Neutrophil (primary cell): Measurements from ENCODE around the gene ZBED3.

Source experiments
- H3K27ac ChIP-seq: fragments of 200-600 bp; sonication (generic); 2 replicates; pipeline ENCODE4 v1.5.1; 2016; ENCODE audit warnings: mild to moderate bottlenecking, moderate library complexity
- H3K27me3 ChIP-seq: fragments of 200-600 bp; sonication (generic); 2 replicates; pipeline ENCODE4 v1.6.0; 2016; ENCODE audit warnings: mild to moderate bottlenecking
- H3K36me3 ChIP-seq: fragments of 200-600 bp; sonication (generic); 2 replicates; pipeline ENCODE4 v1.5.1; 2017
- H3K4me1 ChIP-seq, 2 experiments: fragments of 200-600 bp in 1 of 2; sonication (generic) in 1 of 2; 1 replicate in 1 of 2; 2 replicates in 1 of 2; pipeline versions ENCODE4 v1.5.1 to v1.6.1; 2013 to 2016; ENCODE audit warnings: low read depth in 1 of 2, low read length in 1 of 2, mild to moderate bottlenecking in 1 of 2, moderate library complexity in 1 of 2; ENCODE audit not compliant: control insufficient read depth in 1 of 2, insufficient read depth in 1 of 2
- H3K4me3 ChIP-seq, 2 experiments: fragments of 200-600 bp in 1 of 2; sonication (generic) in 1 of 2; 1 replicate in 1 of 2; 2 replicates in 1 of 2; pipeline ENCODE4 v1.5.1; 2013 to 2016; ENCODE audit warnings: low read depth in 1 of 2, low read length in 1 of 2, mild to moderate bottlenecking in 1 of 2, moderate library complexity in 1 of 2
- H3K9me3 ChIP-seq: fragments of 200-600 bp; sonication (generic); 2 replicates; pipeline ENCODE4 v1.5.1; 2016
- TF ChIP-seq, protein P1 (sequence below): fragments of 200-600 bp; sonication (generic); IDR thresholded peaks from 2 replicates; pipeline ENCODE4 v1.5.1; 2016; ENCODE audit warnings: antibody characterized with exemption

ZBED3 gene

DNA sequence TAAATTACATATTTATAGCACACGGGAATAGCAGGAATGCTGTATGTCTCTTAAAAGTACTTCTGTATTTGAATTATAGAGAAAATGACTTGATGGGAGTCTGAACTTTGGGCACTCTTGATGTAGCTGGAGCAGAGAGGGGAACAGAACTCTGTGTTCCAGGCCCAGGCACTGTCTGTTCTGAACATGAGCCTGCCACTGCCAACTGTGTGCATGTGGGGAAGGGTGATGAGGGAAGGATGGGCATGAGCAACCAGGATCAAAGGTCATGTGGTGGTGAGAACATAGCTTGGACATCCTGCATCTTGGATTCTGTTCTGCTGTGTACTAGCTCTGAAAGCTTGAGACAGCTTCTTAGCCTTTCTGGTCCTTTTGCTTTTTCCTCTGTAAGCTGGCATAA lies 16.4 kb upstream of the ZBED3 start:
- H3K27me3 ChIP-seq = no peaks in the 10 kb centered on the region
- no peaks in the 10 kb centered on the region for H3K9me3 ChIP-seq
- H3K4me1 ChIP-seq = no peaks in the 10 kb centered on the region
- no peak overlapping the region for H3K4me3 ChIP-seq
- no peaks in the 10 kb centered on the region for H3K36me3 ChIP-seq
- TF ChIP-seq, protein P1, sequence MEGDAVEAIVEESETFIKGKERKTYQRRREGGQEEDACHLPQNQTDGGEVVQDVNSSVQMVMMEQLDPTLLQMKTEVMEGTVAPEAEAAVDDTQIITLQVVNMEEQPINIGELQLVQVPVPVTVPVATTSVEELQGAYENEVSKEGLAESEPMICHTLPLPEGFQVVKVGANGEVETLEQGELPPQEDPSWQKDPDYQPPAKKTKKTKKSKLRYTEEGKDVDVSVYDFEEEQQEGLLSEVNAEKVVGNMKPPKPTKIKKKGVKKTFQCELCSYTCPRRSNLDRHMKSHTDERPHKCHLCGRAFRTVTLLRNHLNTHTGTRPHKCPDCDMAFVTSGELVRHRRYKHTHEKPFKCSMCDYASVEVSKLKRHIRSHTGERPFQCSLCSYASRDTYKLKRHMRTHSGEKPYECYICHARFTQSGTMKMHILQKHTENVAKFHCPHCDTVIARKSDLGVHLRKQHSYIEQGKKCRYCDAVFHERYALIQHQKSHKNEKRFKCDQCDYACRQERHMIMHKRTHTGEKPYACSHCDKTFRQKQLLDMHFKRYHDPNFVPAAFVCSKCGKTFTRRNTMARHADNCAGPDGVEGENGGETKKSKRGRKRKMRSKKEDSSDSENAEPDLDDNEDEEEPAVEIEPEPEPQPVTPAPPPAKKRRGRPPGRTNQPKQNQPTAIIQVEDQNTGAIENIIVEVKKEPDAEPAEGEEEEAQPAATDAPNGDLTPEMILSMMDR = no peak
- H3K27ac ChIP-seq = no peak overlapping the region

DNA sequence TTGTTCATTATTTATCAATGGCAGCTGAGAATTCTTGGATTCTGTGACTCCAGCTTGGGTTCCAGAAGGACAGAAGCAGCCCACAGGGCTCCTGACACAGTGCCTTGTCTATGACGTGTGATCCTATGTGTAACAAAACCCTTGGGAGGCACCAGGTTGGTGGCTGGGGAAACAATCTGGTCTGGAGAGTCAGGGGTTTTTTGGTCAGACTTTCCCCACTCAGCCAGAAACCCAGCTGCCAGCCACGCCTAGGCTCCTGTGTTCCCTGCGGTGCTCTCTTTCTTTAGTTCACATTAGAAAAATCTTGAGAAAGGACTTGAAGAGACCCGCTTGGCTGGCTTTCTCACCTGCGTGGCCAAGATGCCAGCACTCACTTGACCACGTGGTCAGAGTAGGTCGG lies 15.5 kb upstream of the ZBED3 start:
- Histone ChIP-seq H3K36me3 (no peaks in the 10 kb centered on the region), H3K4me1 (no peaks in the 10 kb centered on the region), H3K9me3 (no peaks in the 10 kb centered on the region), H3K27ac (no peak overlapping the region), H3K27me3 (no peaks in the 10 kb centered on the region), H3K4me3 (no peak overlapping the region)
- TF ChIP-seq, protein P1 = no peak

GRCh38 chr5:77101298-77101697 lies 14.2 kb upstream of the ZBED3 start:
- no peaks in the 10 kb centered on the region for H3K9me3 ChIP-seq
- no peaks in the 10 kb centered on the region for H3K4me1 ChIP-seq
- no peak overlapping the region for H3K27ac ChIP-seq
- no peaks in the 10 kb centered on the region for H3K36me3 ChIP-seq
- no peak overlapping the region for H3K4me3 ChIP-seq
- no peaks in the 10 kb centered on the region for H3K27me3 ChIP-seq
- TF ChIP-seq, protein P1 = no peak

DNA sequence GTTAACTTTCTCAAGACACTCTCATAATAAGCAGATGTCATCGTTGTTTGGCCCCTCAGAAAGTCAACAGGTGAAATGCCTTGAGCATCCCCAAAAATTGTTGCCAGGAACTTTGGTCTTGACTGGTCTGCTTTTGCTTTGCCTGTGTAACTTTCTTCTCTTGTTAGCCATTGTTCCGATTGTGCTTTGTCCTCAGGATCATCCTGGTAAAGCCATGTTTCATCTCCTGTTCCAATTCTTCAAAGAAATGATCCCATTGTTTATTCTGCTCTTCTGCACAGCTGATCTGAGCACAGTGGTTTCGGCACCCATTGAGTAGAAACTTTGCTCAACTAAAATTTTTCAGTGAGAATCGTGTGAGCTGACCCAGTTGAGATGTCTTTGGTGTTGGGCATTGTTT lies 8.1 kb upstream of the ZBED3 start:
- Histone ChIP-seq H3K36me3 (no peaks in the 10 kb centered on the region), H3K27ac (no peak overlapping the region), H3K4me1 (no peaks in the 10 kb centered on the region), H3K9me3 (no peaks in the 10 kb centered on the region), H3K4me3 (no peak overlapping the region), H3K27me3 (no peaks in the 10 kb centered on the region)
- TF ChIP-seq, protein P1 = no peak

DNA sequence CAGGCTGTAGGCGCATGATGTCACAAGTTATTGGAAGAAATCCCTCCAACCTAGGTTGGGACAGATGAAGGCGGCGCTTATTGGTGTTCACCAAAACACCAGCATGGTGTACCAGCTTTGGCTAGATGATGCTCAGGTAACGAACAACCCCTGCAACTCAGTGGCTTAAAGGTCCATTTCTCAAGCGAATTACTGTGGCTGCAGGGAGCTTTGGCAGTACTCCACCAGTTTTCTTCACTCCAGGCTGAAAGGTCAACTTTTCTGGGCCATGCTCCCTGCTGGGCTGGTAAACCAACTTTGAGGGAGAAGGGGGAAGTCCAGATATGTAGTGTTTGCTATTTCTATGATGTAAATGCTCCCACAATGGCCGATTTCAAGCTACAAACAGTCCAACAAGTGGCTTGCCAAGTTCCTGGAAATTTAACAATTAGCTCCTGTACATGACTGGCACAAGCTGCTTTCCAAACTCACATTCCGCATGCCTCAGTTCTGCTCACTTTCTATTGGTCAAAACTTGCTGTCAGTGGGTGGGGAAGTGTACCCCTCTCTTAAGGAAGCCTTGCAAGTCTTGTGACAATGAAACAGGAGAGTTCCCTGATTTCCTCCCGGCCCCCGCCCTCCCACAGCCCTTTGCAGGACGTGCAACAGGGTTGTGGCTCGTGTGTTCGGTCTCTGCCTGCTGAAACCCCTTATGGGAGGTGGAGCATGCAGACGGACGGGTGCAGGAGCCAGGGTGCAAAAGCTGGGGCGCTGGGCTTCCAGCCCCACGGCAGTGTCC lies 588 bp upstream of the ZBED3 start:
- Histone ChIP-seq H3K36me3 (no peaks in the 10 kb centered on the region), H3K27me3 (peaks cover 27% of the 10 kb centered on the region), H3K4me1 (peaks cover 17 to 20% of the 10 kb centered on the region in 2 experiments), H3K9me3 (no peaks in the 10 kb centered on the region), H3K27ac (peak overlapping the region; percentile 5), H3K4me3 (peak overlapping the region; percentile 61 to 70)
- TF ChIP-seq, protein P1 = no peak
